Tibial nerve (tissue), 4 donors: ENCODE data around the gene EVC2. TPM values are rescaled to one million over a fixed set of nuclear protein-coding genes. Genes with fewer than 3 reads are reported as not detected.

Experiments used
- DNase-seq, 2 donors: peaks; one replicate each; pipeline ENCODE4 v3.0.0-alpha.2; 2019; ENCODE audit warnings: low spot score in 2 of 2
- H3K27ac ChIP-seq, 4 donors: fragments of 200-600 bp; sonication (generic) in 3 of 4; one replicate each; pipeline ENCODE4 v1.5.1; 2017 to 2019; ENCODE audit warnings: mild to moderate bottlenecking in 1 of 4
- H3K27me3 ChIP-seq, 2 donors: fragments of 200-600 bp; sonication (generic) in 1 of 2; one replicate each; pipeline versions ENCODE4 v1.5.1 to v1.6.0; 2017 to 2019
- H3K36me3 ChIP-seq, 3 donors: fragments of 200-600 bp; sonication (generic); one replicate each; pipeline ENCODE4 v1.5.1; 2018 to 2019
- H3K4me1 ChIP-seq, 4 donors: fragments of 200-600 bp; sonication (generic) in 3 of 4; one replicate each; pipeline ENCODE4 v1.5.1; 2017 to 2019
- H3K4me3 ChIP-seq, 4 donors: fragments of 200-600 bp; sonication (generic) in 3 of 4; one replicate each; pipeline ENCODE4 v1.5.1; 2017 to 2019; ENCODE audit warnings: mild to moderate bottlenecking in 1 of 4, moderate library complexity in 1 of 4
- H3K9me3 ChIP-seq, 4 donors: fragments of 200-600 bp; sonication (generic) in 3 of 4; one replicate each; pipeline ENCODE4 v1.5.1; 2017 to 2019
- CTCF ChIP-seq, 5 experiments: fragments of 200-600 bp in 3 of 5; fragments of 450-650 bp in 2 of 5; sonication (generic) in 3 of 5; IDR thresholded peaks; one replicate each; pipeline ENCODE4 v1.5.1; 2016 to 2019; ENCODE audit warnings: antibody characterized with exemption in 5 of 5, mild to moderate bottlenecking in 3 of 5, moderate library complexity in 2 of 5
- EP300 ChIP-seq, 2 donors: sonication (generic); formaldehyde crosslinking; IDR thresholded peaks; one replicate each; pipeline ENCODE4 v1.6.1; 2017; ENCODE audit warnings: antibody characterized with exemption in 2 of 2, mild to moderate bottlenecking in 1 of 2
- POLR2A ChIP-seq, 2 donors: fragments of 450-650 bp; IDR thresholded peaks; one replicate each; pipeline ENCODE4 v1.6.1; 2017; ENCODE audit warnings: antibody characterized with exemption in 2 of 2, mild to moderate bottlenecking in 2 of 2, moderate library complexity in 2 of 2
- WGBS, 2 donors: methylation state at CpG; one replicate each; pipeline ENCODE4 v1.1.5; 2018; 5-methylcytosine and 5-hydroxymethylcytosine counted together
- total RNA-seq, 4 donors: library from RNA; depleted of rRNA; stranded (reverse); fragments of >200 nt; gene quantifications; one replicate each; pipeline ENCODE4 v1.1.0, GENCODE V29; 2016

Gene EVC2
- total RNA-seq, 4 donors from 2014 or later = 26.7 to 37.3 (median 29.0) TPM

GRCh38 chr4:5685296-5685695 lies 23.1 kb downstream of the EVC2 start:
- Histone ChIP-seq H3K36me3 (peaks cover 0 to 97% (median 4%) of the 10 kb centered on the region in 3 donors), H3K27me3 (no peaks in the 10 kb centered on the region), H3K4me3 (no peak overlapping the region), H3K9me3 (no peaks in the 10 kb centered on the region), H3K27ac (no peak overlapping the region), H3K4me1 (no peaks in the 10 kb centered on the region)
- TF ChIP-seq EP300 (IDR thresholded peaks at IDR 0.05) (no peak), POLR2A (IDR thresholded peaks at IDR 0.05) (no peak), CTCF (IDR thresholded peaks at IDR 0.05) (no peak)
- WGBS, 2 donors = 96 to 98% methylated on average over 9 of the region's 9 CpGs
- no peak for DNase-seq

GRCh38 chr4:5683566-5683965 lies 24.8 kb downstream of the EVC2 start:
- no peak overlapping the region for H3K4me3 ChIP-seq
- no peak for DNase-seq
- H3K9me3 ChIP-seq = no peaks in the 10 kb centered on the region
- TF ChIP-seq POLR2A (IDR thresholded peaks at IDR 0.05) = no peak
- TF ChIP-seq EP300 (IDR thresholded peaks at IDR 0.05) = no peak
- no peak for TF ChIP-seq CTCF (IDR thresholded peaks at IDR 0.05)
- no peaks in the 10 kb centered on the region for H3K27me3 ChIP-seq
- WGBS, 2 donors = 53 to 55% methylated on average over 10 of the region's 10 CpGs
- no peaks in the 10 kb centered on the region for H3K4me1 ChIP-seq
- peaks cover 0 to 97% (median 4%) of the 10 kb centered on the region in 3 donors for H3K36me3 ChIP-seq
- H3K27ac ChIP-seq = no peak overlapping the region

- TF ChIP-seq EP300 (IDR thresholded peaks at IDR 0.05) (no peak), POLR2A (IDR thresholded peaks at IDR 0.05) (no peak), CTCF (IDR thresholded peaks at IDR 0.05) (no peak)
- Histone ChIP-seq H3K27me3 (no peaks in the 10 kb centered on the region), H3K4me3 (no peak overlapping the region), H3K27ac (no peak overlapping the region), H3K4me1 (no peaks in the 10 kb centered on the region), H3K36me3 (peaks cover 0 to 92% (median 0%) of the 10 kb centered on the region in 3 donors), H3K9me3 (no peaks in the 10 kb centered on the region)
- WGBS, 2 donors = 87 to 91% methylated on average over 10 of the region's 10 CpGs
- no peak for DNase-seq
Observed at GRCh38 chr4:5678977-5679376, 29.4 kb downstream of the EVC2 start.

GRCh38 chr4:5676763-5677162 lies 31.6 kb downstream of the EVC2 start:
- DNase-seq = no peak
- no peak for TF ChIP-seq EP300 (IDR thresholded peaks at IDR 0.05)
- TF ChIP-seq POLR2A (IDR thresholded peaks at IDR 0.05) = no peak
- TF ChIP-seq CTCF (IDR thresholded peaks at IDR 0.05) = no peak
- Histone ChIP-seq H3K4me3 (no peak overlapping the region), H3K27me3 (no peaks in the 10 kb centered on the region), H3K4me1 (no peaks in the 10 kb centered on the region), H3K27ac (no peak overlapping the region), H3K36me3 (peaks cover 0 to 92% (median 0%) of the 10 kb centered on the region in 3 donors), H3K9me3 (no peaks in the 10 kb centered on the region)
- WGBS, 2 donors = 93% methylated on average over 8 of the region's 8 CpGs

GRCh38 chr4:5666741-5667140 lies 41.6 kb downstream of the EVC2 start:
- Histone ChIP-seq H3K36me3 (peaks cover 0 to 56% (median 0%) of the 10 kb centered on the region in 3 donors), H3K4me1 (no peaks in the 10 kb centered on the region), H3K27ac (no peak overlapping the region), H3K27me3 (no peaks in the 10 kb centered on the region), H3K4me3 (no peak overlapping the region), H3K9me3 (peaks cover 0 to 16% (median 0%) of the 10 kb centered on the region in 4 donors)
- no peak for DNase-seq
- 82 to 90% methylated on average over 1 of the region's 1 CpG for WGBS, 2 donors
- TF ChIP-seq EP300 (IDR thresholded peaks at IDR 0.05) = no peak
- TF ChIP-seq POLR2A (IDR thresholded peaks at IDR 0.05) = no peak
- TF ChIP-seq CTCF (IDR thresholded peaks at IDR 0.05) = no peak
